ENCODE results near the gene COPB2. TPM values are rescaled to one million over a fixed set of nuclear protein-coding genes. Genes with fewer than 3 reads are reported as not detected.
A peak's percentile ranks its signal among the peaks of the same experiment; 100 is the strongest.

Gene COPB2
- 100 to 1,000 TPM; 161 to 184 TPM for total RNA-seq
- 122 TPM for polyA plus RNA-seq (2013, experiment 1 of 2)
- 128 TPM for polyA plus RNA-seq (2013, experiment 2 of 2)
- long read RNA-seq, experiment 1, transcript COPB2-201 (22 exons, 3,360 nt): major isoform, 39 of 100 reads
- long read RNA-seq, experiment 1, partial matches to known transcripts: 39 of 100 reads
- long read RNA-seq, experiment 1, other reads (novel, unspliced or antisense): 22 of 100 reads
- long read RNA-seq, experiment 2, transcript COPB2-201 (22 exons, 3,360 nt): major isoform, 350 of 464 reads
- long read RNA-seq, experiment 2, partial matches to known transcripts: 41 of 464 reads
- long read RNA-seq, experiment 2, other reads (novel, unspliced or antisense): 71 of 464 reads
- long read RNA-seq, experiment 3, transcript COPB2-201 (22 exons, 3,360 nt): major isoform, 1,392 of 1,881 reads
- long read RNA-seq, experiment 3, partial matches to known transcripts: 286 of 1,881 reads
- long read RNA-seq, experiment 3, other reads (novel, unspliced or antisense): 198 of 1,881 reads
- long read RNA-seq, experiment 4, transcript COPB2-201 (22 exons, 3,360 nt): major isoform, 112 of 236 reads
- long read RNA-seq, experiment 4, partial matches to known transcripts: 88 of 236 reads
- long read RNA-seq, experiment 4, other reads (novel, unspliced or antisense): 34 of 236 reads

- Mint-ChIP-seq H3K4me3 (peak within 1 kb of the TSS; percentile 97), H3K27ac (peak within 1 kb of the TSS; percentile 99), H3K36me3 (ENCODE audit: low read depth) (no peaks in the 10 kb centered on the region), H3K9me3 (no peaks in the 10 kb centered on the region), H3K27me3 (ENCODE audit: insufficient read depth) (no peaks in the 10 kb centered on the region), H3K4me1 (peaks cover 20% of the 10 kb centered on the region)
- no peaks in the 10 kb centered on the region for H3K27me3 ChIP-seq (ENCODE audit: control insufficient read depth, insufficient read depth, low read length, poor library complexity, severe bottlenecking)
- H3K4me3 ChIP-seq (ENCODE audit: low read length): peak within 1 kb of the TSS; percentile 100
- peaks cover 8% of the 10 kb centered on the region for H3K36me3 ChIP-seq (ENCODE audit: control insufficient read depth, insufficient read depth, low read length)
- H3K9ac ChIP-seq (ENCODE audit: extremely low read depth, low read length, poor library complexity, severe bottlenecking): peak within 1 kb of the TSS; percentile 100
- TF ChIP-seq CTCF (conservative IDR thresholded peaks at IDR 0.05): no peak
- no peaks in the 10 kb centered on the region for H3K4me1 ChIP-seq (ENCODE audit: control insufficient read depth, insufficient read depth, low read length)
- H3K9me3 ChIP-seq (ENCODE audit: control insufficient read depth, low read length): no peaks in the 10 kb centered on the region
- WGBS, 2 experiments (ENCODE audit: insufficient coverage in 1 of 2, insufficient read length in 1 of 2): 1% methylated on average over 30 to 52 of the region's 52 CpGs
- DNase-seq: peak; percentile 100
- H3K27ac ChIP-seq (ENCODE audit: low read depth, low read length): peak within 1 kb of the TSS; percentile 96
Measured at GRCh38 chr3:139389552-139390368, at the start of gene COPB2. COPB2 (minus strand) TSS chr3:139389647; CDS start chr3:139389550, 97 bp downstream.

- WGBS, 2 experiments (ENCODE audit: insufficient coverage in 1 of 2, insufficient read length in 1 of 2): 91 to 95% methylated on average over 5 to 6 of the region's 6 CpGs
- Histone ChIP-seq H3K27me3 (ENCODE audit: control insufficient read depth, insufficient read depth, low read length, poor library complexity, severe bottlenecking) (no peaks in the 10 kb centered on the region), H3K36me3 (ENCODE audit: control insufficient read depth, insufficient read depth, low read length) (peaks cover 4% of the 10 kb centered on the region), H3K4me1 (ENCODE audit: control insufficient read depth, insufficient read depth, low read length) (no peaks in the 10 kb centered on the region), H3K27ac (ENCODE audit: low read depth, low read length) (no peak overlapping the region), H3K9ac (ENCODE audit: extremely low read depth, low read length, poor library complexity, severe bottlenecking) (no peak overlapping the region), H3K4me3 (ENCODE audit: low read length) (no peak overlapping the region), H3K9me3 (ENCODE audit: control insufficient read depth, low read length) (no peaks in the 10 kb centered on the region)
- H3K27me3 Mint-ChIP-seq (ENCODE audit: insufficient read depth): no peaks in the 10 kb centered on the region
- H3K36me3 Mint-ChIP-seq (ENCODE audit: low read depth): peaks cover 9% of the 10 kb centered on the region
- DNase-seq: peak; percentile 70
- peaks cover 2% of the 10 kb centered on the region for H3K4me1 Mint-ChIP-seq
- TF ChIP-seq CTCF (conservative IDR thresholded peaks at IDR 0.05): peak; percentile 38
- no peak overlapping the region for H3K27ac Mint-ChIP-seq
- H3K4me3 Mint-ChIP-seq: no peak overlapping the region
- H3K9me3 Mint-ChIP-seq: peaks cover 4% of the 10 kb centered on the region
Measured at GRCh38 chr3:139434764-139435307, 45.4 kb upstream of the COPB2 start.

- H3K4me1 Mint-ChIP-seq: peaks cover 2% of the 10 kb centered on the region
- H3K27me3 Mint-ChIP-seq (ENCODE audit: insufficient read depth): no peaks in the 10 kb centered on the region
- H3K9me3 Mint-ChIP-seq: peaks cover 4% of the 10 kb centered on the region
- no peak for TF ChIP-seq CTCF (conservative IDR thresholded peaks at IDR 0.05)
- DNase-seq: no peak
- no peak overlapping the region for H3K4me3 Mint-ChIP-seq
- H3K4me3 ChIP-seq (ENCODE audit: low read length): no peak overlapping the region
- peaks cover 9% of the 10 kb centered on the region for H3K36me3 Mint-ChIP-seq (ENCODE audit: low read depth)
- WGBS, 2 experiments (ENCODE audit: insufficient coverage in 1 of 2, insufficient read length in 1 of 2): 100% methylated on average over 1 of the region's 1 CpG; no CpG with 5 or more reads in 1 of the 2 experiments
- no peaks in the 10 kb centered on the region for H3K27me3 ChIP-seq (ENCODE audit: control insufficient read depth, insufficient read depth, low read length, poor library complexity, severe bottlenecking)
- H3K36me3 ChIP-seq (ENCODE audit: control insufficient read depth, insufficient read depth, low read length): peaks cover 4% of the 10 kb centered on the region
- H3K9me3 ChIP-seq (ENCODE audit: control insufficient read depth, low read length): no peaks in the 10 kb centered on the region
- H3K9ac ChIP-seq (ENCODE audit: extremely low read depth, low read length, poor library complexity, severe bottlenecking): no peak overlapping the region
- no peaks in the 10 kb centered on the region for H3K4me1 ChIP-seq (ENCODE audit: control insufficient read depth, insufficient read depth, low read length)
- no peak overlapping the region for H3K27ac ChIP-seq (ENCODE audit: low read depth, low read length)
- no peak overlapping the region for H3K27ac Mint-ChIP-seq
Measured at GRCh38 chr3:139434228-139434627, 44.8 kb upstream of the COPB2 start.
